Ovary (tissue), 10 donors: Measurements from ENCODE around the gene NAALADL2. TPM values are rescaled to one million over a fixed set of nuclear protein-coding genes. Genes with fewer than 3 reads are reported as not detected.

ENCODE experiments used
- DNase-seq, 5 donors: peaks; one replicate each; pipeline ENCODE4 v3.0.0-alpha.2; 2019 to 2020
- H3K27ac ChIP-seq, 2 donors: fragments of 200-600 bp; one replicate each; pipeline versions ENCODE4 v1.5.1 to v1.8.0; 2019 to 2022
- H3K27me3 ChIP-seq: fragments of 200-600 bp; one replicate; pipeline ENCODE4 v1.8.0; 2022
- H3K36me3 ChIP-seq: fragments of 200-600 bp; sonication (generic); one replicate; pipeline ENCODE4 v1.5.1; 2019
- H3K4me1 ChIP-seq: one replicate; pipeline ENCODE4 v1.8.1; 2013; ENCODE audit warnings: mild to moderate bottlenecking, moderate library complexity; ENCODE audit not compliant: insufficient read depth
- H3K4me3 ChIP-seq: fragments of 200-600 bp; sonication (generic); one replicate; pipeline ENCODE4 v1.5.1; 2017
- H3K9me3 ChIP-seq, 2 donors: fragments of 200-600 bp in 1 of 2; sonication (generic) in 1 of 2; one replicate each; pipeline versions ENCODE4 v1.5.1 to v1.8.1; 2013 to 2019; ENCODE audit warnings: mild to moderate bottlenecking in 1 of 2, moderate library complexity in 1 of 2
- EP300 ChIP-seq: sonication (generic); formaldehyde crosslinking; IDR thresholded peaks from one replicate; pipeline ENCODE4 v1.6.1; 2017; ENCODE audit warnings: antibody characterized with exemption
- POLR2A ChIP-seq: fragments of 450-650 bp; IDR thresholded peaks from one replicate; pipeline ENCODE4 v1.6.1; 2017; ENCODE audit warnings: antibody characterized with exemption, mild to moderate bottlenecking, moderate library complexity
- WGBS, 3 donors: extraction: QIAGEN DNeasy Blood & Tissue Kit in 1 of 3; methylation state at CpG; one replicate each; pipeline versions ENCODE4 v1.1.5 to v1.1.7; 2013 to 2017; 5-methylcytosine and 5-hydroxymethylcytosine counted together
- intact Hi-C, 4 donors: fragments of 100-400 bp; cut with DNase I; formaldehyde crosslinking; loops; one replicate each; pipeline versions ENCODE4 v1.11.0 to v1.15.1; 2022 to 2023
- long read RNA-seq, 3 donors: library from polyadenylated mRNA in 2 of 3; unstranded in 2 of 3; transcript quantifications; one replicate each; pipeline ENCODE4 v2.0.0 and lab custom pipeline, GENCODE V29; 2021 to 2026
- polyA plus RNA-seq, 2 donors: library from polyadenylated mRNA; stranded (reverse); fragments of 200-250 nt in 1 of 2; fragments of 350-450 nt in 1 of 2; fragmentation: Illumina TruSeq in 1 of 2; extraction: RNeasy Lipid Tissue Mini Kit (QIAGEN cat#74804) in 1 of 2; gene quantifications; one replicate each; pipeline ENCODE4 v1.2.3, GENCODE V29; 2013 to 2014
- total RNA-seq, 7 donors: library from RNA; depleted of rRNA in 2 of 7; stranded (reverse); fragments of >200 nt in 2 of 7; fragmentation: NEBNext Ultra II Directional in 3 of 7; extraction: Animal tissue kit (Norgen Biotek cat#: 25700) in 3 of 7; gene quantifications; one replicate each; pipeline versions ENCODE4 v1.1.0 to v1.2.4, GENCODE V29; 2016 to 2023
- TF ChIP-seq, protein P1 (sequence below), 3 donors: fragments of 450-650 bp in 2 of 3; fragments of 200-600 bp in 1 of 3; IDR thresholded peaks; one replicate each; pipeline versions ENCODE4 v1.5.1 to v1.8.0; 2016 to 2022; ENCODE audit warnings: antibody characterized with exemption in 3 of 3, mild to moderate bottlenecking in 1 of 3
- donor health status: DM: no; HTN: no; CAD: no; lungs with moderate emphysema.
- donor health status: DM: no; HTN: no; CAD: no.
- donor health status: Bipolar disorder and iron deficiency.
- donor health status: DM: yes; HTN: yes; CAD: no.
- donor health status: DM: no; HTN: no; CAD: no.
- donor health status: DM: yes; HTN: yes; CAD: no.

Gene NAALADL2
- total RNA-seq (10 to 100 TPM in 6 of 7 donors, 1 to 10 TPM in 1; 5.5 to 29.3 (median 18.8) TPM), polyA plus RNA-seq (1 to 10 TPM; 2.3 to 6.6 TPM)
- long read RNA-seq, donor 1, partial matches to known transcripts: 3 of 10 reads
- long read RNA-seq, donor 1, other reads (novel, unspliced or antisense): 6 of 10 reads
- long read RNA-seq, donor 2, partial matches to known transcripts: 0 of 2 reads
- long read RNA-seq, donor 2, other reads (novel, unspliced or antisense): 0 of 2 reads
- long read RNA-seq, donor 3, partial matches to known transcripts: 5 of 13 reads
- long read RNA-seq, donor 3, other reads (novel, unspliced or antisense): 8 of 13 reads

DNA sequence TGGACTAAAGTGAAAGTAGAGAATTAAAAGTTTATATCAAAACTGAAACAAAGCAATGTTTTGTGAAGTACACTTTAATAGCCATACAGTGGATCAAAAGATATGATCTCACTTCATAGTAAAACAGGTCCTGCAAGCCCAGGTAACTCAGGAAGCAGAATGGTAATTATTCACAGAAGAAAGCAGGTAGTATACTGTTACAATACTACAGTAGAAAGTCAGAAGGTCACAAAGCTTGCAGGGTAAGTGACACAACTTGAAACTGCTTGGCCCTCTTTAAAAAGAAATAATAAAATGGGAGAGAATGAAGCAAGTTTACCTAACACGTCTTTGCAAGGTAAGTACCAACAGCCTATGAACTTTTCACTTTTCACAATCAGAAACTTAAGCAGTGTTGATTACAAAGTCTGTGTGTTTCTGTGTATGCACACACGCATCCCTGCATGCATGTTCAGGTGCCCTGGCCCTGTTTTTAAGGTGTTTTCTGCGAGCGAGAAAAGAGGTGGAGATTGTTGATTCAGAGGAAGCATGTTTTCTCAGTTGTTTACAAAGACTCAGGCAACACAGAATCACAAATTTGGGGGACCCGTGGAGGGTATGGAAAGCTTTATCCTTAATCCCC, at the start of gene NAALADL2:
NAALADL2 (plus strand) TSS at position 221 of the 622 bp plus-strand sequence.
- H3K9me3 ChIP-seq: no peaks in the 10 kb centered on the region
- no peaks in the 10 kb centered on the region for H3K36me3 ChIP-seq
- WGBS, 3 donors: 84 to 92% (median 90%) methylated on average over 5 of the region's 5 CpGs
- no peaks in the 10 kb centered on the region for H3K4me1 ChIP-seq
- DNase-seq: no peak
- intact Hi-C loops: no loop called here
- no peaks in the 10 kb centered on the region for H3K27me3 ChIP-seq
- H3K4me3 ChIP-seq: no peak within 1 kb of the TSS
- TF ChIP-seq POLR2A: no peak
- TF ChIP-seq, protein P1, sequence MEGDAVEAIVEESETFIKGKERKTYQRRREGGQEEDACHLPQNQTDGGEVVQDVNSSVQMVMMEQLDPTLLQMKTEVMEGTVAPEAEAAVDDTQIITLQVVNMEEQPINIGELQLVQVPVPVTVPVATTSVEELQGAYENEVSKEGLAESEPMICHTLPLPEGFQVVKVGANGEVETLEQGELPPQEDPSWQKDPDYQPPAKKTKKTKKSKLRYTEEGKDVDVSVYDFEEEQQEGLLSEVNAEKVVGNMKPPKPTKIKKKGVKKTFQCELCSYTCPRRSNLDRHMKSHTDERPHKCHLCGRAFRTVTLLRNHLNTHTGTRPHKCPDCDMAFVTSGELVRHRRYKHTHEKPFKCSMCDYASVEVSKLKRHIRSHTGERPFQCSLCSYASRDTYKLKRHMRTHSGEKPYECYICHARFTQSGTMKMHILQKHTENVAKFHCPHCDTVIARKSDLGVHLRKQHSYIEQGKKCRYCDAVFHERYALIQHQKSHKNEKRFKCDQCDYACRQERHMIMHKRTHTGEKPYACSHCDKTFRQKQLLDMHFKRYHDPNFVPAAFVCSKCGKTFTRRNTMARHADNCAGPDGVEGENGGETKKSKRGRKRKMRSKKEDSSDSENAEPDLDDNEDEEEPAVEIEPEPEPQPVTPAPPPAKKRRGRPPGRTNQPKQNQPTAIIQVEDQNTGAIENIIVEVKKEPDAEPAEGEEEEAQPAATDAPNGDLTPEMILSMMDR (IDR thresholded peaks at IDR 0.05): no peak
- no peak for TF ChIP-seq EP300
- no peak within 1 kb of the TSS for H3K27ac ChIP-seq

DNA sequence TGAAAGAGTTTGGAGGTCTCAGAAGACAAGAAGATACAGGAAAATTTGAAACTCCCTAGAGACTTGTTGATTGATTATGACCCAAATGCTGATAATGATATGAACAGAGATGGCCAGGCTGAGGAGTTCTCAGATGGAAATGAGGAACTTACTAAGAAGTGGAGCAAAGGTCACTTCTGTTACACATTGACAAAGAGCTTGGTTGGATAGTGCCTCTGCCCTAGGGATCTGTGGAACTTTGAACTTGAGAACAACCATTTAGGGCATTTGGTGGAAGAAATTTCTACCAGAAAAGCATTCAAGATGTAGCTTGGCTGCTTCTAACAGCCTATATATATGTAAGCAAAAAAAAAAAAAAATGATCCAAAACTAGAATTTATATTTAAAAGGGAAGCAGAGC, 48.9 kb upstream of the NAALADL2 start:
- Histone ChIP-seq H3K9me3 (no peaks in the 10 kb centered on the region), H3K36me3 (no peaks in the 10 kb centered on the region), H3K27me3 (no peaks in the 10 kb centered on the region), H3K4me1 (no peaks in the 10 kb centered on the region), H3K27ac (no peak overlapping the region), H3K4me3 (no peak overlapping the region)
- TF ChIP-seq EP300 (no peak), POLR2A (no peak)
- TF ChIP-seq, protein P1 (IDR thresholded peaks at IDR 0.05): no peak
- intact Hi-C loops: no loop called here
- DNase-seq: no peak

DNA sequence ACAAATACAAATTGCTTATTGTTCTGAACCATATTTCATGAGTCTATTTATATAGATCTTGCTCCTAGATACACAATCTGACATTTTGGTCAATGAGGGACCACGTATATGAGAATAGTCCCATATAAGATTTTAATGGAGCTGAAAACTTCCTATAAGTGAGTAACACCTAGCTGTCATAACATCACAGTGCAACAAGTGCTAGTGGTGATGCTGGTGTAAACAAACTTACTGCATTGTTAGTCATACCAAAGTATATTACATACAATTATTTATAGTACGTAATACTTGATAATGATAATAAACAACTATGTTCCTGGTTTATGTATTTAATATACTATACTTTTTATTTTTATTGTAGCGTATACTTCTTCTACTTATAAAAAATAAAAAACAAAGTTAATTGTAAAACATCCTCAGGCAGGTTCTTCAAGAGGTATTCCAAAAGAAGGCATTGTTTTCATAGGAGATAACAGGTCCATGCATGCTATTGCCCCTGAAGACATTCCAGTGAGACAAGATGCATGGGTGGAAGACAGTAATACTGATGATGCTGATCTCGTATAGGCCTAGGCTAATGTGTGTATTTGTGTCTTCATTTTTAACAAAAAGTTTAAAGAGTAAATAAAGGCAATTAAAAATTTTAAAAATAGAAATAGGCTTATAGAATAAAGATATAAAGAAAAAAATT, 46.8 kb upstream of the NAALADL2 start:
- H3K4me3 ChIP-seq: no peak overlapping the region
- no peaks in the 10 kb centered on the region for H3K4me1 ChIP-seq
- H3K27ac ChIP-seq: no peak overlapping the region
- H3K27me3 ChIP-seq: no peaks in the 10 kb centered on the region
- WGBS, 3 donors: 93 to 96% (median 94%) methylated on average over 4 of the region's 4 CpGs
- H3K9me3 ChIP-seq: no peaks in the 10 kb centered on the region
- H3K36me3 ChIP-seq: no peaks in the 10 kb centered on the region
- no peak for DNase-seq
- TF ChIP-seq, protein P1 (IDR thresholded peaks at IDR 0.05): no peak
- no peak for TF ChIP-seq POLR2A
- no peak for TF ChIP-seq EP300
- intact Hi-C loops: no loop called here

DNA sequence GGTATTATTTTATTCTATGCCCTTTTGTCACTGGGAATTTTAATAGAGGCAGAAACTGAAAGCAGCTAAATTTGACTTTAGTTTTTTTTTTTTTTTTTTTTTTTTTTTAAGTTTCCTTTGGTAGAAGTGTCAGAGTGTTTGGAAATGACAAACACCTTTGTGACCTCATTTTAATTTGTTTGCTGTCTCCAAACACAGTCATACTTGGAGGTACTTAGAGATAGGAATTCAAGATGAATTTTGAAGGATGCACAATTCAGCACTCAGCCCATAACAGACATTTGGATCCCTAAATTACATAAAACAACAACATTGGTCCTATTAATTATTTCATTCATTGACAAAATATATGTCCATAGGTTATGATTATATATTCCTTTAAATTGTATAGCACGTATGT, 43.4 kb upstream of the NAALADL2 start:
- no peak overlapping the region for H3K4me3 ChIP-seq
- H3K36me3 ChIP-seq: no peaks in the 10 kb centered on the region
- H3K4me1 ChIP-seq: no peaks in the 10 kb centered on the region
- DNase-seq: no peak
- H3K27ac ChIP-seq: no peak overlapping the region
- no peak for TF ChIP-seq EP300
- TF ChIP-seq, protein P1 (IDR thresholded peaks at IDR 0.05): no peak
- no peak for TF ChIP-seq POLR2A
- no peaks in the 10 kb centered on the region for H3K9me3 ChIP-seq
- intact Hi-C loops: no loop called here
- H3K27me3 ChIP-seq: no peaks in the 10 kb centered on the region
- 43 to 94% (median 53%) methylated on average over 1 of the region's 1 CpG for WGBS, 3 donors
